H9 (cell line): ENCODE data around the gene SULT2B1. TPM values are rescaled to one million over a fixed set of nuclear protein-coding genes. Genes with fewer than 3 reads are reported as not detected.
A peak's percentile ranks its signal among the peaks of the same experiment; 100 is the strongest.

Experiments used
- DNase-seq: peaks from one replicate; pipeline ENCODE4 v3.0.0-alpha.2; 2017
- H2AFZ ChIP-seq: one replicate; pipeline ENCODE4 v1.6.1; 2013; ENCODE audit warnings: mild to moderate bottlenecking, low read length, control low read depth, moderate library complexity
- H2AK5ac ChIP-seq: 2 replicates; pipeline ENCODE4 v1.6.1; 2013; ENCODE audit warnings: low read length, control low read depth, mixed read lengths; ENCODE audit not compliant: insufficient read length
- H2BK120ac ChIP-seq: one replicate; pipeline ENCODE4 v1.6.1; 2013; ENCODE audit warnings: low read depth, mild to moderate bottlenecking, low read length, control low read depth, inconsistent platforms; ENCODE audit not compliant: poor library complexity, severe bottlenecking
- H2BK12ac ChIP-seq: 2 replicates; pipeline ENCODE4 v1.6.1; 2013; ENCODE audit warnings: low read length, control low read depth, mixed read lengths, low read depth; ENCODE audit not compliant: insufficient read length
- H2BK15ac ChIP-seq: 2 replicates; pipeline ENCODE4 v1.6.1; 2013; ENCODE audit warnings: low read depth, low read length, control low read depth
- H2BK20ac ChIP-seq: one replicate; pipeline ENCODE4 v1.6.1; 2013; ENCODE audit warnings: low read depth, mild to moderate bottlenecking, low read length, control low read depth, inconsistent platforms; ENCODE audit not compliant: poor library complexity, severe bottlenecking
- H2BK5ac ChIP-seq: 2 replicates; pipeline ENCODE4 v1.6.1; 2013; ENCODE audit warnings: low read length, control low read depth, mixed read lengths; ENCODE audit not compliant: insufficient read length
- H3K14ac ChIP-seq: 2 replicates; pipeline ENCODE4 v1.6.1; 2013; ENCODE audit warnings: low read length, control low read depth; ENCODE audit not compliant: insufficient read depth
- H3K18ac ChIP-seq: 2 replicates; pipeline ENCODE4 v1.6.1; 2013; ENCODE audit warnings: low read depth, mild to moderate bottlenecking, mixed read lengths, low read length, control low read depth; ENCODE audit not compliant: insufficient read length
- H3K23ac ChIP-seq: 2 replicates; pipeline ENCODE4 v1.6.1; 2013; ENCODE audit warnings: low read length, control low read depth, mixed read lengths, low read depth; ENCODE audit not compliant: insufficient read length
- H3K23me2 ChIP-seq: 2 replicates; pipeline ENCODE4 v1.6.1; 2013; ENCODE audit warnings: low read depth, mild to moderate bottlenecking, mixed read lengths, low read length, control low read depth; ENCODE audit not compliant: insufficient read length, poor library complexity, severe bottlenecking
- H3K27ac ChIP-seq: 2 replicates; pipeline ENCODE4 v1.5.1; 2013; ENCODE audit warnings: low read length, control low read depth, mixed read lengths, low read depth; ENCODE audit not compliant: insufficient read length
- H3K27me3 ChIP-seq: 2 replicates; pipeline ENCODE4 v1.6.1; 2013; ENCODE audit warnings: low read length, control low read depth, inconsistent platforms; ENCODE audit not compliant: insufficient read depth
- H3K4ac ChIP-seq: 2 replicates; pipeline ENCODE4 v1.6.1; 2013; ENCODE audit warnings: low read depth, mild to moderate bottlenecking, control low read depth, inconsistent platforms, low read length, moderate library complexity
- H3K4me1 ChIP-seq: 2 replicates; pipeline ENCODE4 v1.6.1; 2013; ENCODE audit warnings: low read length, control low read depth, inconsistent platforms; ENCODE audit not compliant: insufficient read depth
- H3K4me2 ChIP-seq: 2 replicates; pipeline ENCODE4 v1.6.1; 2013; ENCODE audit warnings: low read length, control low read depth, mixed read lengths; ENCODE audit not compliant: insufficient read length, insufficient read depth
- H3K56ac ChIP-seq: 2 replicates; pipeline ENCODE4 v1.6.1; 2013; ENCODE audit warnings: low read depth, mild to moderate bottlenecking, mixed read lengths, low read length, control low read depth; ENCODE audit not compliant: insufficient read length
- H3K79me1 ChIP-seq: 2 replicates; pipeline ENCODE4 v1.6.1; 2013; ENCODE audit warnings: low read depth, mild to moderate bottlenecking, moderate library complexity, low read length, control low read depth, inconsistent platforms; ENCODE audit not compliant: insufficient read depth, poor library complexity, severe bottlenecking
- H3K79me2 ChIP-seq: 2 replicates; pipeline ENCODE4 v1.6.1; 2013; ENCODE audit warnings: low read length, control low read depth, inconsistent platforms; ENCODE audit not compliant: insufficient read depth
- H3K9ac ChIP-seq: 2 replicates; pipeline ENCODE4 v1.6.1; 2013; ENCODE audit warnings: low read length, control low read depth, mixed read lengths; ENCODE audit not compliant: insufficient read length; ENCODE audit errors: extremely low read depth
- H3K9me3 ChIP-seq: one replicate; pipeline ENCODE4 v1.6.1; 2013; ENCODE audit warnings: low read depth, low read length, inconsistent platforms; ENCODE audit not compliant: control insufficient read depth
- H3T11ph ChIP-seq: one replicate; pipeline ENCODE4 v1.6.1; 2013; ENCODE audit warnings: mild to moderate bottlenecking, low read length, control low read depth, inconsistent platforms
- H4K20me1 ChIP-seq: one replicate; pipeline ENCODE4 v1.6.1; 2013; ENCODE audit not compliant: control insufficient read depth, insufficient read length, insufficient read depth
- H4K5ac ChIP-seq: 2 replicates; pipeline ENCODE4 v1.6.1; 2013; ENCODE audit warnings: low read depth, mild to moderate bottlenecking, mixed read lengths, low read length, control low read depth; ENCODE audit not compliant: insufficient read length
- H4K8ac ChIP-seq: replicated peaks from 2 replicates; pipeline ENCODE4 v1.6.1; 2013; ENCODE audit warnings: low read length, control low read depth, mixed read lengths, low read depth; ENCODE audit not compliant: insufficient read length
- H4K91ac ChIP-seq: 2 replicates; pipeline ENCODE4 v1.6.1; 2013; ENCODE audit warnings: low read depth, mild to moderate bottlenecking, moderate library complexity, mixed read lengths, low read length, control low read depth; ENCODE audit not compliant: insufficient read length
- H3K27ac Mint-ChIP-seq, 3 experiments: 2 replicates in 2 of 3; 3 replicates in 1 of 3; pipeline ENCODE4 v1.8.0; 2020 to 2021; ENCODE audit warnings: mixed read lengths in 3 of 3, mild to moderate bottlenecking in 1 of 3, moderate library complexity in 1 of 3
- H3K27me3 Mint-ChIP-seq: 2 replicates; pipeline ENCODE4 v1.8.0; 2021; ENCODE audit warnings: low read depth, mild to moderate bottlenecking, moderate library complexity, mixed read lengths
- H3K36me3 Mint-ChIP-seq, 3 experiments: 2 replicates in 2 of 3; 3 replicates in 1 of 3; pipeline ENCODE4 v1.8.0; 2020 to 2021; ENCODE audit warnings: low read depth in 3 of 3, mixed read lengths in 3 of 3; ENCODE audit not compliant: insufficient read depth in 1 of 3
- H3K4me1 Mint-ChIP-seq, 2 experiments: 2 replicates each; pipeline ENCODE4 v1.8.0; 2020; ENCODE audit warnings: mixed read lengths in 2 of 2
- H3K4me3 Mint-ChIP-seq, 2 experiments: 2 replicates in 1 of 2; 3 replicates in 1 of 2; pipeline ENCODE4 v1.8.0; 2020 to 2021; ENCODE audit warnings: mild to moderate bottlenecking in 2 of 2, mixed read lengths in 2 of 2, moderate library complexity in 1 of 2
- H3K9me3 Mint-ChIP-seq, 2 experiments: 2 replicates in 1 of 2; 3 replicates in 1 of 2; pipeline ENCODE4 v1.8.0; 2020; ENCODE audit warnings: mild to moderate bottlenecking in 2 of 2, mixed read lengths in 2 of 2, moderate library complexity in 1 of 2
- WGBS: extraction: QIAGEN DNeasy Blood & Tissue Kit; methylation state at CpG from one replicate; pipeline ENCODE4 v1.1.7; 2013; ENCODE audit warnings: missing lambda C conversion rate, low lambda C conversion rate, mixed read lengths; ENCODE audit not compliant: insufficient read length; ENCODE audit errors: extremely low coverage; 5-methylcytosine and 5-hydroxymethylcytosine counted together
- total RNA-seq: library from RNA; stranded (reverse); gene quantifications from 2 replicates; pipeline ENCODE4 v1.2.1, GENCODE V29; 2021
- TF ChIP-seq, protein P1 (sequence below): fragments of 200-600 bp; sonication (generic); conservative IDR thresholded peaks from 3 replicates; pipeline ENCODE4 v1.8.0; 2021; ENCODE audit warnings: antibody characterized with exemption, mild to moderate bottlenecking

Gene SULT2B1
- total RNA-seq, 1 experiment from 2014 or later, result 1.7 TPM

GRCh38 chr19:48543121-48543710 lies 8.8 kb upstream of the SULT2B1 start:
- H2BK5ac ChIP-seq, result no peak overlapping the region
- no peaks in the 10 kb centered on the region for H4K20me1 ChIP-seq
- peak overlapping the region; percentile 8 to 68 (median 36); a peak in 4 of 7 replicates for H3K27ac Mint-ChIP-seq
- no peak overlapping the region for H3K18ac ChIP-seq
- TF ChIP-seq, protein P1, sequence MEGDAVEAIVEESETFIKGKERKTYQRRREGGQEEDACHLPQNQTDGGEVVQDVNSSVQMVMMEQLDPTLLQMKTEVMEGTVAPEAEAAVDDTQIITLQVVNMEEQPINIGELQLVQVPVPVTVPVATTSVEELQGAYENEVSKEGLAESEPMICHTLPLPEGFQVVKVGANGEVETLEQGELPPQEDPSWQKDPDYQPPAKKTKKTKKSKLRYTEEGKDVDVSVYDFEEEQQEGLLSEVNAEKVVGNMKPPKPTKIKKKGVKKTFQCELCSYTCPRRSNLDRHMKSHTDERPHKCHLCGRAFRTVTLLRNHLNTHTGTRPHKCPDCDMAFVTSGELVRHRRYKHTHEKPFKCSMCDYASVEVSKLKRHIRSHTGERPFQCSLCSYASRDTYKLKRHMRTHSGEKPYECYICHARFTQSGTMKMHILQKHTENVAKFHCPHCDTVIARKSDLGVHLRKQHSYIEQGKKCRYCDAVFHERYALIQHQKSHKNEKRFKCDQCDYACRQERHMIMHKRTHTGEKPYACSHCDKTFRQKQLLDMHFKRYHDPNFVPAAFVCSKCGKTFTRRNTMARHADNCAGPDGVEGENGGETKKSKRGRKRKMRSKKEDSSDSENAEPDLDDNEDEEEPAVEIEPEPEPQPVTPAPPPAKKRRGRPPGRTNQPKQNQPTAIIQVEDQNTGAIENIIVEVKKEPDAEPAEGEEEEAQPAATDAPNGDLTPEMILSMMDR, result no peak
- H2BK20ac ChIP-seq, result no peak overlapping the region
- H3K4me1 ChIP-seq, result peaks cover 6% of the 10 kb centered on the region; the same call in 1 of the 2 replicates
- no peak overlapping the region for H2BK15ac ChIP-seq
- H4K91ac ChIP-seq, result no peak overlapping the region
- H2BK120ac ChIP-seq, result no peak overlapping the region
- no peaks in the 10 kb centered on the region for H3K36me3 Mint-ChIP-seq
- no peaks in the 10 kb centered on the region for H3K27me3 ChIP-seq
- H3K27me3 Mint-ChIP-seq, result no peaks in the 10 kb centered on the region; the same call in 1 of the 2 replicates
- peaks cover 10 to 18% of the 10 kb centered on the region in 2 experiments for H3K4me1 Mint-ChIP-seq
- no peak overlapping the region for H3K27ac ChIP-seq
- H3K9me3 ChIP-seq, result no peaks in the 10 kb centered on the region
- no CpG with 5 or more reads among the region's 19 CpGs for WGBS
- no peaks in the 10 kb centered on the region for H3K23me2 ChIP-seq
- peak; percentile 50 for DNase-seq
- H2AFZ ChIP-seq, result no peak overlapping the region
- no peak overlapping the region; a peak in 1 of 5 replicates for H3K4me3 Mint-ChIP-seq
- H4K5ac ChIP-seq, result no peak overlapping the region
- no peak overlapping the region for H3K4ac ChIP-seq
- peak overlapping the region; percentile 86 for H3K14ac ChIP-seq
- H3K9me3 Mint-ChIP-seq, result peaks cover 0 to 2% of the 10 kb centered on the region in 2 experiments; a peak in 1 of 5 replicates
- H2AK5ac ChIP-seq, result no peak overlapping the region
- H2BK12ac ChIP-seq, result no peak overlapping the region
- no peak overlapping the region for H3K56ac ChIP-seq
- H3K79me1 ChIP-seq, result no peaks in the 10 kb centered on the region
- H3K9ac ChIP-seq, result no peak overlapping the region
- H3K79me2 ChIP-seq, result no peaks in the 10 kb centered on the region
- H3K23ac ChIP-seq, result no peak overlapping the region
- no peak overlapping the region for H3K4me2 ChIP-seq
- H3T11ph ChIP-seq, result no peak overlapping the region
- H4K8ac ChIP-seq, result no peak overlapping the region
